ENCODE results near the gene PPIF.

Gene PPIF

DNA sequence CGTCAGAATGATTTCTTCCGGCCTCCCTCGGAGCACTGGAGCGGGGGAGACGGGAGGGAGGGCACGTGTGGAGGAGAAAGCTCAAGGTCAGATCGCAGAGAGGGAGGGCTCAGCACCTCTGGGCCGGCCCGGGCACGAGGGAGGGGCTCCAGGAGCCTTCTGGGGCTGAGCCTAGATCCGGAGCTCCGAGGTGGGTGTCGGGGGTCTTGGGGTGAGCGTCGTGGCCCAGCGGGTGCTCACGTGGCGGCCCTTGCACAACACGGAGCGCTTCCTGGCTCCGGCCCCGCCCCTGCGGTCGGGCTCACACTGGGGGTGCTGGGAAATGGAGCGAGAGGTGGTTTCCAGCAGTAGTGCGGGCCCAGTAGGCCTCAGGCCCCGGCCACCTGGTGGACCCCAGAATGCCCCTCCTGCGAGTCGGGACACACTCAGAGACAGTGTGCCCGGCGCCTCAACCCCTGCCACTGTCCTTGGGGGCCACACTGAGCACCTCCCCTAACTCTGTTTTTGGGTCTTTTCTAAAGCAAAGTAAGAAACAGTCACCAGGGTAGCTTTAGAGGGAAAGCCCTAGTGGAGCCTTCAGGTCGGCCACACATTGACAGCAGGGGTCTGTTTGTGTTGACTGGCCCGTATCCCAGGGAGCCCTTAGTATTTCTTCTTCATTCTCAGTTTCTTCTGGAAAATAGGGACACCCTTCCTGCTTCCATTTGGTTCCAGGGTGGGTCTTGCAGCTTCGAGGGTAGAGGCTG, 798 bp downstream of the PPIF start:
- DNase-seq (ENCODE audit: extremely low read depth in 1 of 2, low read depth in 1 of 2) = peak in 1 of 2 donors; percentile 57

DNA sequence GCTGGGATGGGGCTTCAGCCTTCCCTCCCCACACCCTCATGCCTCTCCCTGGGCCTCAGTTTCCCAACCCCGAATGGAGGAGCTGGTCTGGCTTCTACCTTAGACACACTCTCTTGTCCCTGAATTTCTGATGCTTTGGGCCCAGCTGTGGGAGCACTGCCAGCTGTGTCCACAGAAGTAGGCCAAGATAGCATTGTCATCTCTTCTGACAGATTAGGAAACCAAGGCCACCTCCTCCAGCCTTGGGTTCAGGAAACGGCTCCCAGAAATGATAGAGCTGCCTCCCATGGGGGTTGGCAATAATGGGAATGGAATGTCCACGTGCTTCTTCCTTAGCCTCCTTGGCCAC, 1.3 kb downstream of the PPIF start:
- DNase-seq (ENCODE audit: extremely low read depth in 1 of 2, low read depth in 1 of 2) = no peak

DNA sequence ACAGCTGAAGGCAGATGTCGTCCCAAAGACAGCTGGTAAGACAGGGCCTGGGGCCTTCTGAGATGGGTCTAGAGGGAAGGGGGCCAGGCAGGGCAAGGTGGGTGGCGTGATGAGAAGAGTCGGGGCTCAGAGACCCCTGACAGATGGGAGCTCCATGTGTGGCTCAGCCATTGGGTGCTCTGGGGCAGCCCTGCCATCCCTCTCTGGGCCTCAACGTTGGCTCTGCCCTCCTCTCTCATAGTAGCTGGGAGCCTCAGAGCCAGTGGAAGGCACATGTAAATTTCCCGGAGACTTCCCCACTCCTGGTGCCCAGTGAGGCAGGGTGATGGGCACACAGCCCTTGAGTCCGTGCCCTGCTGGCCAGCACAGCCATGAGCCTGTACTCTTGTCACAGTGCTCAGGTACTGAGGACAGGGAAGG, 1.8 kb downstream of the PPIF start:
- no peak for DNase-seq (ENCODE audit: extremely low read depth in 1 of 2, low read depth in 1 of 2)

DNA sequence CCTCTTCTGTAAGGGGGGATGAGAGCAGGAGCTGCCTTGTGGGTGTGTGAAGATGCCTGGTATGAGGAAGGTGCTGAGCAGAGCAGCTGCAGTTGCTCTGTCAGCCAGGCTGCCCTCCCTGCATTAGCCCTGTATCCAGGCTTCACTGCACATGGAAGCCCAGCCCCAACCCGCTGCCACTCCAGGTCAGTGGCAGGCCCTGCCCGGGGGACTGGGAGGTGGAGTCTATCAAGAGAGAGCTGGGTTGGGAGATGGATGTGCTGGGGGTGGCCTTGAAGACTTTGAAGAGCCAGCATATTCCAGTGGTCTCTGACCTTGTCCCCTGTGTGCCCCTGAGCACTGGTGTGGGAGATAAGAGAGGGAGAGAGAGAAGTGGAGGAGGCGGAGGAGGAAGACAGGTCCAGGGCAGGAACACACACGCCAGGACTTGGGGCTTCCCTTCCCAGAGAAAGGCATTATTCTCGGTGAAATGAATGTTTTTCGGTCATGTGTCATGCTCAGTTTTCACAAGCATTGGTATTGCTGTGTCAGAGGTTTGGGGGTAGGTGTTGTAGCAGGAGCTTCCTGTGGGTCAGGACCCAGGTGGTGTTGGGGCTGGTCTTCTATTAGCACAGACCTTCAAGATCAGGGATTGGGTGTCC, 2.6 kb downstream of the PPIF start:
- DNase-seq (ENCODE audit: extremely low read depth in 1 of 2, low read depth in 1 of 2) = no peak

DNA sequence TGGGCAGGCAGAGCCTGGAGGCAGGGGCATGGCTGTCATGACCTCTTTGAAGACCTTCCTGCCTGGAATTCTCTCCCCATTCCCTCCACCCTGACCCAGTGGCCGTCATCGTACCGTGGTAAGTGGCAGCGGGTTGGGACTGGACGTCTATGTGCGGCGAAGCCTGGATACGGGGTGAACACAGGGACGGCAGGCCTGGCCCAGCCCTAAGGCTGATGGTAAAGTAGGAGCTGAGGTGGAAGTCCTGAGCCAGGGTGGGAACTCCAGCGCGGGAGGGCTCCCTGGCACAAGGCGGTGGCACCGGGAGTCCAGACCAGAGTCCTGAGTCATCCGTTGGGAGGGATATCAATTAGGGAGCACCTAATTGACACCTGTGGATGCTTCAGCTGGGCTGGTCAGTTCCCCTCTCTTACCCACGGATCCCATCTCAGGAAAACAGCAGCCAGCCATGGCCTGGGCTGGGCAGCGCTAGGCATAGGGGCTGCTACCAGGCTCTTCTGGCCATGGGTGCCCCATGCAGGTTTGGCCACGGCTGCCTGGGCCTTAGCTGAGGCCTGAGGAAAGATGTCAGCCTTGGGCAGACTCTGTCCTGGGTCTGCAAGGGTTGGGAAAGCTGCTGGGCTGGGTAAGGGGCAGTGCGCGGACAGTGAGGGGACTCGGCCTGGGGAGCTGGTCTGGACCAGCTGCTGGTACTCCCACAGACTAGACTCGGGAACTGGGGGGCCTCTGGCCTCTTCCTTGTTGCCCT, 3.3 kb downstream of the PPIF start:
- DNase-seq (ENCODE audit: extremely low read depth in 1 of 2, low read depth in 1 of 2) = no peak

DNA sequence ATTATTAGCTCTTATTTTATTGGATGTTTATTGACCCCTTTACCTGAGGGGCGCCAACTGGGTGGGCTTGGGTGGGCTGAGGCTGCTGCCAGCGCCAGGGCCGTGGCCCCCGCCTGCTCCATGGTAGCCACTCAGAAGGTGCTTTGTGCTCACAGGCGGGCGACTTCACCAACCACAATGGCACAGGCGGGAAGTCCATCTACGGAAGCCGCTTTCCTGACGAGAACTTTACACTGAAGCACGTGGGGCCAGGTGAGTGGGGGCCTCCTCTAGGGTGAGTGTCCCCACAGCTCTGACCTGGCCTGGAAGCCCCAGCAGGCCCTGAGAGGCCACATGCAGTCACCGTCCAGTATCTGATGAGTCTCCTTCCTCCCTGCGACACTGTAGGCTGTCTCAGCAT, 4.1 kb downstream of the PPIF start:
- no peak for DNase-seq (ENCODE audit: extremely low read depth in 1 of 2, low read depth in 1 of 2)

DNA sequence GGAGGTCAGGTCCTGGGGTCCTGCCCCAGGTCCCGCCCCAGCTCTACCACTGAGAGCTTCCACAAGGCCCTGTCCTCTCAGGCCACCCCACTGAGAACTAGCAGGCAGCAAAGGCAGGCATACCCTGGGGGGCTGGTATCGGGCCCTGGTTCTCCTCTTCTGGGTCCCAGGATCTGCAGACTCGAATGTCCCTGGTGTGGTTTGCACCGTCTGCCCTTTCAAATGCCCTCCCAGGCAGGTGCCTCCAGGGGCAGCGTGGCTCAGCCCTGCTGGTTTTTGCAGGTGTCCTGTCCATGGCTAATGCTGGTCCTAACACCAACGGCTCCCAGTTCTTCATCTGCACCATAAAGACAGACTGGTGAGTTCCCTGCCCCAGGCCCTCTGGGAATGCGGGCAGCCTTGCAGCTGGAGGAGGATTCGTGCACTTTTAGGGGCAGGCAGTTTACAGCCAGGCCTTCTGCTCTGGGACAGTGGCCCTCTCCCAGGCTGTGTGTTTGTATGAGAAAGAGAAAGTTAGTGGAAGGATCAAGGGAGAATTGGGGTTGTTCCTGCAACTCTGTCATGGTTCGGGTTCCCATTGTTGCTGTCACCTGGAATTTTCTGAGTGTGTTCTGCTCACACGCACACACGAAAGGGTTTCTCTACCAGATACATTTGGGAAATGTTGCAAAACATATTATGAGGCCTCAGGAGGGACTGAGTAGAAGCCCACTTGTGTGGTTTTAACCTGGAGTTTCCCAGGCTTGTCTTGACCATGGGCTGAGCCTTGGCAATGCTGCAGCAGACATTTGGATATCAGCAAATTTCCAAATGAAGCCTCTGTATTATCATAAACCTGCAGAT, 5.0 kb downstream of the PPIF start:
- no peak for DNase-seq (ENCODE audit: extremely low read depth in 1 of 2, low read depth in 1 of 2)

DNA sequence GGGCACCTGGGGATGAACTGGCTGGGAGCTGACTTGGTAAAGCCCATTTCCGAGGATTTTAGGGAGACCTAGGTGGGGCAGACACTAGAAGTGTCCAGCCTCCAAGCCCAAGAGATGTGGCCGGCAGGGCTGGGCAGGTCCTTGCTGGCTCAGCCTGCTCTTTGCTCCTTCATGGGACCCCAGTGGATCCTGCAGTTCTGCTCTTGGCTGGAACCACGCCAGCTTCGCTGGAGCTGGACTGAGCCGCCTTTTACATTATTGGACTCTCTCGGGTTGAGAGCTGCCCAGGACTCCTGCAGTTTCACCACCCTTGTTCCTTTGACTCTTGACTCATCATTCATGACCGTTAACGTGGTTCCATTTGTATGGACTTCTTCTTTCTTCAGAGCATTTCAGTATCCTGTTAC, 5.7 kb downstream of the PPIF start:
- no peak for DNase-seq (ENCODE audit: extremely low read depth in 1 of 2, low read depth in 1 of 2)

DNA sequence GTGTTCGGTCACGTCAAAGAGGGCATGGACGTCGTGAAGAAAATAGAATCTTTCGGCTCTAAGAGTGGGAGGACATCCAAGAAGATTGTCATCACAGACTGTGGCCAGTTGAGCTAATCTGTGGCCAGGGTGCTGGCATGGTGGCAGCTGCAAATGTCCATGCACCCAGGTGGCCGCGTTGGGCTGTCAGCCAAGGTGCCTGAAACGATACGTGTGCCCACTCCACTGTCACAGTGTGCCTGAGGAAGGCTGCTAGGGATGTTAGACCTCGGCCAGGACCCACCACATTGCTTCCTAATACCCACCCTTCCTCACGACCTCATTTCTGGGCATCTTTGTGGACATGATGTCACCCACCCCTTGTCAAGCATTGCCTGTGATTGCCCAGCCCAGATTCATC, 6.5 kb downstream of the PPIF start:
- no peak for DNase-seq (ENCODE audit: extremely low read depth in 1 of 2, low read depth in 1 of 2)

DNA sequence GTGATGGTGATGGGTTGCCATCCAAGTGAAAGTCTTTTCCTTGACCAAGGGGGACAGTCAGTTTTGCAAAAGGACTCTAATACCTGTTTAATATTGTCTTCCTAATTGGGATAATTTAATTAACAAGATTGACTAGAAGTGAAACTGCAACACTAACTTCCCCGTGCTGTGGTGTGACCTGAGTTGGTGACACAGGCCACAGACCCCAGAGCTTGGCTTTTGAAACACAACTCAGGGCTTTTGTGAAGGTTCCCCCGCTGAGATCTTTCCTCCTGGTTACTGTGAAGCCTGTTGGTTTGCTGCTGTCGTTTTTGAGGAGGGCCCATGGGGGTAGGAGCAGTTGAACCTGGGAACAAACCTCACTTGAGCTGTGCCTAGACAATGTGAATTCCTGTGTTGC, 6.9 kb downstream of the PPIF start:
- DNase-seq (ENCODE audit: extremely low read depth in 1 of 2, low read depth in 1 of 2) = no peak

DNA sequence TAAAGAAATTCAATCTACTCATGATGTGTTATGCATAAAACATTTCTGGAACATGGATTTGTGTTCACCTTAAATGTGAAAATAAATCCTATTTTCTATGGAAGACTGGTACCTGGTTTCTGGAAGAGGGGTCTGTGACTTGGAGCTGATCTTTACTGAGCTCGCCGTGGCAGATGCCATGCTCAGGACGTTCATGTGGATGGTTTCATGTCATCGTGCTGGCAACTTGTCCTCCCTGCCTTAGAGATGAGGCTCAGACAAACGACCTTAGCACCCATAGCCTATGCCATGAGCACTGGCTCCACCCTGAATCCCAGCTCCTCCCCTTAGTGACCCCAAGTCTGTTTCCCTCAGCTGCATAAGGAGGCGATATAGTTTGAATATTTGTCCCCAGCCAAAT, 7.3 kb downstream of the PPIF start:
- DNase-seq (ENCODE audit: extremely low read depth in 1 of 2, low read depth in 1 of 2) = no peak

DNA sequence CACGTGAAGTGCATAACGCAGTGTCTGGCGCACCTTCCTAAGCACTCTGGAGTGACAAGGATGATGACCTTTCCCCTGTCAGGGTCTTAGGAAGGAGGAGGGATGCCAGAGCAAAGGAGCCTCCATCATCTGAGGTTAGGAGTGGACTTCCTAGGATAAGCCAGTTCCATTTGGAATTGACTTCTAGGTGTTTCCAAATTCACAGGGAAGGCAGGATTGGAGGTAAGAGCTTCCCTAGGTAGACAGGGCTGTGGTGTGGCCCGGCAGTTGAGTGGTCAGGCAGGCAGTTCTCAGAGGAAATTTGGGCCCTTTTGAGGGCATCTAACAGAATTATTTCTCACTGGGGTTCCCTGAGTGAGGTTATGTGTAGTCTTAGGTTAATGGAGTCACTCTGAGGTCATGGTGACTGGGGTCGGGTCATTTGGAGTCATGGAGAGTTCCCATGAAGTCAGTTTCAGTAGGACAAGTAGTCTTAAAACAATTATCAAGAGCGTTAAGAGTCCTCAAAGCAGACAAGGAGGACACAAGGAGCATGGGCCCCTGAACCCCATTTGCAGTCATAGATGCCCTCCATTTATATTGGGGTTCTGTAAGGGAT, 8.2 kb downstream of the PPIF start:
- DNase-seq (ENCODE audit: extremely low read depth in 1 of 2, low read depth in 1 of 2) = no peak

DNA sequence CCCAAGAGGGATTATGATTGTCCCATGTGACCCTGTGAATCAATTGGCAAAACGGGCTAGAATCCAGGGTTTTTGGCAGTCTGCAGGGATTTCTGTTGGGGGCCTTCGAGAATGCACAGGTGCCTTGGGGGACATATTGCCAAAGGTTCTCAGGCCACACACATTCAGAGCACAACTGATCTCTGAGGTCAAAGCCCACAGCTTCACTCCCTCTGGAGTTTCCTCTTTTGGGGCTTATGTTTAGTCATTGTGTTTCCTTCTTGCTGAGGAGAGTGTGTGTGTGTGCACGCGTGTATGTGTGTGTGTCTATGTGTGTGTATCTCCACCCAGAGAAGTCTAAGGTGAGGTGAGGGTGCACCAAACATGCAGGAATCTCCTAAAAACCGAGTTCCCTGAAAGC, 8.8 kb downstream of the PPIF start:
- no peak for DNase-seq (ENCODE audit: extremely low read depth in 1 of 2, low read depth in 1 of 2)

DNA sequence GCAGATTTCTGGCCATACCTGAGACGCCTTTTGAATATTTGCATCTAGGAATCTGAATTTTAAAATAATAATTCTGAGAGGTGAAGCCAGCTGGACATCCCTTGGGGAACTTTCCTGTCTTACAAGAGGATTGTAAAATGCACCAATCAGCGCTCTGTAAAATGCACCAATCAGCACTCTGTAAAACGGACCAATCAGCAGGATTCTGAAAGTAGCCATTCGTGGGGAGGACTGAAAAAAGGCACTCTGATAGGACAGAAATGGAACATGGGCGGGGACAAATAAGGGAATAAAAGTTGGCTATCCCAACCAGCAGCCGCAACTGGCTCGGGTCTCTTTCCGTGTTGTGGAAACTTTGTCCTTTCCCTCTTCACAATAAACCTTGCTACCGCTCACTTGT, 9.9 kb downstream of the PPIF start:
- no peak for DNase-seq (ENCODE audit: extremely low read depth in 1 of 2, low read depth in 1 of 2)

DNA sequence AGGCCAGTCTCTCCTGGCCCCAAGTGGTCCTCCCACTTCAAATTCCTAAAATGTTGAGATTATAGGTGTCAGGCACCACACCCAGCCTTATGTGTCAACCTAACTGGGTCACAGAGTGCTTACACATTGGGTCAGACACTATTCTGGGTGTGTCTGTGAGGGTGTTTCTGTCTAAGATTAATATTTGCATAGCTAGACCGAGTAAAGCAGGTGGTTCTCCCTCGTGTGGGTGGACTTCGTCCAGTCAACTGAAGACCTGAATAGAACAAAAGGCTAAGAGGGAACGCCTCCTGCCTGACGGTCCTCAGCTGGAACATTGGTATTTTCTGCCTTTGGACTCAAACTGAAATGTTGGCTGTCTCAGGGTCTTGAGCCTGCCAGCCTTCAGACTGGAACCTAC, 11.5 kb downstream of the PPIF start:
- no peak for DNase-seq (ENCODE audit: extremely low read depth in 1 of 2, low read depth in 1 of 2)

DNA sequence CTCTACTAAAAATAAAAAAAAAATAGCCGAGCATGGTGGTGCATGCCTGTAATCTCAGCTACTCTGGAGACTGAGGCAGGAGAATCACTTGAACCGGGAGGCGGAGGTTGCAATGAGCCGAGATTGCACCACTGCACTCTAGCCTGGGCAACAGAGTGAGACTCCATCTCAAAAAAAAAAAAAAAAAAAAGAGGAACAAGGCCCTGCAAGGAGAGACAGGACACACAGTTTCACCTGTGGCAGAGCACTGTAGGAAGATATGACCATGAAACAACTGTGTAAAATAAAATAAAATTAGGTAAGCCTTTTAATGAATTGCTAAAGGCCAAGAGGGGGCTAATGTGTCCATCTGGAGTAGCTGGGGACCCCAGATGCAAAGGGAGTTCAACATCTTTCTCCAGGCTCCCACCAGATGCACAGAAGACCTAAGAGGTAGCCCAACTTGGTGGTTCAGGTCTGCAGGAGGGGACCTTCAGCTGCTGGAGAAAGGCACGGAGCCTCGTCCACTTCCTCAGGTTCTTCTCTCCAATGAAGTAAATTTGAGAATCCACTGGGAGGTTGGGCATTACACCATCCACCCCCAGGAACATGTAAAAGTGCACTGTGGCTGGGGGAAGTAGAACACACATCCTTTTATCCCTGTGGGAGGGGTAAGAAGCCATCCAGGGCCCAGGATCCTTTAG, 12.7 kb downstream of the PPIF start:
- DNase-seq (ENCODE audit: extremely low read depth in 1 of 2, low read depth in 1 of 2) = no peak

DNA sequence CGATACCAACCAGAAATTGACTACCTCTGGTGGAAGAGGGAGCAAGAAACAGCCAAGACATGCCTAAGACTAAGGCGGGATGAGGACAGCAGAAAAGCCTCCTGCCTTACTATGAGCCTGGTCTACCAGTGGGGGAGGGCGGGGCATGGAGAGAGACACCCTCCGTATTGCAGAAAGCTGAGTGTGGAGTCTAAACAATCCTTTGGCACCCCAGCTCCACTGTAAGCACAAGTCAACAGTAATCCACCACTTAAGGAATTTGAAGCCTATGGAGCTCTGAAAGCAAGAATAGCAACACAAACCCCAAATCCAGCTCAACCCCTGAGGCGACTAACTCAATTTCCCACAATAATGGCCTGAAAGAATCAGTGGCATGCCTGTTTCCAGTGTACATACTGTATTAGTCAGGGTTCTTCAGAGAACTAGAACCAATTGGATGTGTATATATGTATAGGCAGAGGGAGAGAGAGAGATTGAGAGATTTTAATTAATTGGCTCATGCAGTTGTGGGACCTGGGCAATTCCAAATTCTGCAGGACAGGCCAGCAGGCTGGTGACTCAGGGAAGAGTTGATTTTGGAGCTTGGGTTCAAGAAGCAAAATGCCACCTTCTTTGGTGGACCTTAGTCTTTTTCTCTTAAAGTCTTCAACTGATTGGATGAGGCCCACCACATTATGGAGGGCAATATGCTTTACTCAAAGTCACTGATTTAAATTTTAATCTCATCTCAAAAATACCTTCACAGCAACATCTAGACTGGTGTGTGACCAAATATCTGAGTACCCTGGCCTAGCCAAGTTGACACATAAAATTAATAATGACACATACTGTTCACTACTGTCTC, 13.5 kb downstream of the PPIF start:
- DNase-seq (ENCODE audit: extremely low read depth in 1 of 2, low read depth in 1 of 2) = no peak

DNA sequence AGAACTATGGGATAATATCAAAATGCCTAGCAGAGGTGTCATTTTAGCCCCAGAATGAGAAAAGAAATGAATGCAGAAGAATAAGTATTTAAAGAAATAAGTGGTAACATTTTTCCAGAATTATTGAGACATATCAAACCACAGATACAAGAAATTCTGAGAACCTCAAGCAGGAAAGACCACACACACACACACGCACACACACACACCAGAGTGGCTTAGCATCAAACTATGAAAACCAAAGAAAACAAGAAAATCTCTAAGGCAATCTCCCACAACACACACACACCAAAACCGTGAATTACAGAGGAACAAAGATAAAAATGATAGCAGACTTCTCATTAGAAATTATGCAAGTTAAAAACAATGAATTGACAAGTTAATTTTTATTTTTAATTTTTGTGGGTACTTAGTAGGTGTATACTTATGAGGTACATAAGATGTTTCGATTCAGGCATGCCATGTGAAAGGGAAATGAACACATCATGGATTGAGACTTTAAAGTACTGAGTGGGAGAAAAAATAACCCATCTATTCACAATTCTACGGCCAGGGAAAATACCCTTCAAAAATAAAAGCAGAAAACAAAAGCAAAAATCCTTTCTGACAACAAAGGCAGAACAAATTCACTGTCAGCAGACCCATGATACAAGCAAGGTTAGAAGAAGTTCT, 14.6 kb downstream of the PPIF start:
- no peak for DNase-seq (ENCODE audit: extremely low read depth in 1 of 2, low read depth in 1 of 2)
